ENCODE measurements around the gene SLC38A5.

The SLC38A5 gene

GRCh38 chrX:48509619-48510018 is 39.6 kb upstream of the SLC38A5 start:
- H3K9me2 ChIP-seq (replicated peaks; ENCODE audit: insufficient read depth, low read length) = no peaks in the 10 kb centered on the region
- H3K27me3 ChIP-seq (ENCODE audit: low read length) = no peaks in the 10 kb centered on the region
- peak overlapping the region; percentile 81 for H3K9ac ChIP-seq (ENCODE audit: low read length)
- H3K4me3 ChIP-seq (ENCODE audit: insufficient read depth, low read length, poor library complexity, severe bottlenecking) = peak overlapping the region; percentile 71
- H3K27ac ChIP-seq (ENCODE audit: low read depth, low read length) = no peak overlapping the region
- H3K9me3 ChIP-seq (ENCODE audit: insufficient read depth, low read length) = no peaks in the 10 kb centered on the region
- H4K20me1 ChIP-seq (ENCODE audit: low read depth, low read length) = no peaks in the 10 kb centered on the region
- H3K79me2 ChIP-seq (ENCODE audit: insufficient read depth, low read length) = no peaks in the 10 kb centered on the region
- TF ChIP-seq EZH2phosphoT487 (conservative IDR thresholded peaks at IDR 0.05; ENCODE audit: low read length) (no peak), CTCF (IDR thresholded peaks at IDR 0.05; ENCODE audit: insufficient read depth, low read length, poor library complexity, severe bottlenecking) (no peak)
- H3K36me3 ChIP-seq (ENCODE audit: low read length) = no peaks in the 10 kb centered on the region
- H3F3A ChIP-seq (ENCODE audit: insufficient read depth) = no peaks in the 10 kb centered on the region; the same call in 1 of the 2 replicates
- H2AFZ ChIP-seq (ENCODE audit: low read depth, low read length, severe bottlenecking) = no peak overlapping the region
- peak overlapping the region; percentile 66 for H3K4me2 ChIP-seq (ENCODE audit: low read depth, low read length, poor library complexity, severe bottlenecking)

GRCh38 chrX:48509245-48509590 is 39.2 kb upstream of the SLC38A5 start:
- Histone ChIP-seq H3K36me3 (ENCODE audit: low read length) (no peaks in the 10 kb centered on the region), H3K4me3 (ENCODE audit: insufficient read depth, low read length, poor library complexity, severe bottlenecking) (peak overlapping the region; percentile 71), H3K4me2 (ENCODE audit: low read depth, low read length, poor library complexity, severe bottlenecking) (peak overlapping the region; percentile 66), H2AFZ (ENCODE audit: low read depth, low read length, severe bottlenecking) (peak overlapping the region; percentile 91), H3K79me2 (ENCODE audit: insufficient read depth, low read length) (no peaks in the 10 kb centered on the region), H3F3A (ENCODE audit: insufficient read depth) (no peaks in the 10 kb centered on the region; the same call in 1 of the 2 replicates), H3K27ac (ENCODE audit: low read depth, low read length) (no peak overlapping the region), H3K9ac (ENCODE audit: low read length) (peak overlapping the region; percentile 81), H4K20me1 (ENCODE audit: low read depth, low read length) (no peaks in the 10 kb centered on the region), H3K27me3 (ENCODE audit: low read length) (no peaks in the 10 kb centered on the region), H3K9me3 (ENCODE audit: insufficient read depth, low read length) (no peaks in the 10 kb centered on the region), H3K9me2 (replicated peaks; ENCODE audit: insufficient read depth, low read length) (no peaks in the 10 kb centered on the region)
- no peak for TF ChIP-seq EZH2phosphoT487 (conservative IDR thresholded peaks at IDR 0.05; ENCODE audit: low read length)
- TF ChIP-seq CTCF (IDR thresholded peaks at IDR 0.05; ENCODE audit: insufficient read depth, low read length, poor library complexity, severe bottlenecking) = no peak

GRCh38 chrX:48508400-48509244 is 38.6 kb upstream of the SLC38A5 start, which contains the start of gene PORCN:
PORCN (plus strand) TSS chrX:48508992; CDS start chrX:48509821, 829 bp downstream.
- Histone ChIP-seq H3K27ac (ENCODE audit: low read depth, low read length) (peak within 1 kb of the TSS; percentile 49; the same call in 1 of the 2 replicates), H3K9me2 (replicated peaks; ENCODE audit: insufficient read depth, low read length) (no peaks in the 10 kb centered on the region), H3K4me3 (ENCODE audit: insufficient read depth, low read length, poor library complexity, severe bottlenecking) (peak within 1 kb of the TSS; percentile 71), H3K36me3 (ENCODE audit: low read length) (no peaks in the 10 kb centered on the region), H4K20me1 (ENCODE audit: low read depth, low read length) (no peaks in the 10 kb centered on the region), H3K9me3 (ENCODE audit: insufficient read depth, low read length) (no peaks in the 10 kb centered on the region), H3K79me2 (ENCODE audit: insufficient read depth, low read length) (no peaks in the 10 kb centered on the region), H3K4me2 (ENCODE audit: low read depth, low read length, poor library complexity, severe bottlenecking) (peak within 1 kb of the TSS; percentile 66), H3F3A (ENCODE audit: insufficient read depth) (no peaks in the 10 kb centered on the region; the same call in 1 of the 2 replicates), H2AFZ (ENCODE audit: low read depth, low read length, severe bottlenecking) (peak within 1 kb of the TSS; percentile 91), H3K27me3 (ENCODE audit: low read length) (no peaks in the 10 kb centered on the region), H3K9ac (ENCODE audit: low read length) (peak within 1 kb of the TSS; percentile 81)
- TF ChIP-seq CTCF (IDR thresholded peaks at IDR 0.05; ENCODE audit: insufficient read depth, low read length, poor library complexity, severe bottlenecking) = no peak
- no peak for TF ChIP-seq EZH2phosphoT487 (conservative IDR thresholded peaks at IDR 0.05; ENCODE audit: low read length)
